Muscle of leg (tissue), 11 donors: ENCODE data around the gene FLT3LG. TPM values are rescaled to one million over a fixed set of nuclear protein-coding genes. Genes with fewer than 3 reads are reported as not detected.
"Not testable (repeated sequence)": the region's sequence is repeated elsewhere in the genome, so short reads cannot be mapped to it uniquely, and the experiment has no call there.

Experiments used
- DNase-seq: peaks from one replicate; pipeline ENCODE4 v3.0.0; 2013
- H3K27ac ChIP-seq: one replicate; pipeline ENCODE4 v1.5.1; 2013; ENCODE audit warnings: mild to moderate bottlenecking, low read length, control low read depth
- H3K27me3 ChIP-seq: one replicate; pipeline ENCODE4 v1.6.1; 2013; ENCODE audit warnings: low read length; ENCODE audit not compliant: control insufficient read depth, insufficient read depth
- H3K36me3 ChIP-seq: one replicate; pipeline ENCODE4 v1.6.1; 2013; ENCODE audit warnings: low read length; ENCODE audit not compliant: control insufficient read depth, insufficient read depth
- H3K4me1 ChIP-seq: one replicate; pipeline ENCODE4 v1.6.1; 2013; ENCODE audit warnings: low read length; ENCODE audit not compliant: control insufficient read depth, insufficient read depth
- H3K4me3 ChIP-seq: one replicate; pipeline ENCODE4 v1.5.1; 2013; ENCODE audit warnings: low read length, control low read depth
- H3K9me3 ChIP-seq: replicated peaks from 2 replicates; pipeline ENCODE4 v1.6.1; 2013; ENCODE audit warnings: low read depth, low read length; ENCODE audit not compliant: control insufficient read depth
- WGBS: methylation state at CpG from one replicate; pipeline ENCODE4 v1.1.5; 2013; ENCODE audit warnings: missing lambda C conversion rate; ENCODE audit not compliant: insufficient coverage; 5-methylcytosine and 5-hydroxymethylcytosine counted together
- polyA plus RNA-seq, 8 donors: library from polyadenylated mRNA; unstranded; fragments of 120-200 nt; gene quantifications; one replicate each; pipeline versions ENCODE4 v1.2.1 to v1.2.3, GENCODE V29; 2013; ENCODE audit warnings: inconsistent platforms in 1 of 8, low replicate concordance in 1 of 8; ENCODE audit not compliant: insufficient read length in 8 of 8, insufficient read depth in 1 of 8
- total RNA-seq: library from RNA; stranded (reverse); fragments of 120-200 nt; gene quantifications from one replicate; pipeline ENCODE4 v1.2.4, GENCODE V29; 2013

Gene FLT3LG
- total and polyA plus RNA-seq, 9 donors = 1.5 to 4.9 (median 3.2) TPM

DNA sequence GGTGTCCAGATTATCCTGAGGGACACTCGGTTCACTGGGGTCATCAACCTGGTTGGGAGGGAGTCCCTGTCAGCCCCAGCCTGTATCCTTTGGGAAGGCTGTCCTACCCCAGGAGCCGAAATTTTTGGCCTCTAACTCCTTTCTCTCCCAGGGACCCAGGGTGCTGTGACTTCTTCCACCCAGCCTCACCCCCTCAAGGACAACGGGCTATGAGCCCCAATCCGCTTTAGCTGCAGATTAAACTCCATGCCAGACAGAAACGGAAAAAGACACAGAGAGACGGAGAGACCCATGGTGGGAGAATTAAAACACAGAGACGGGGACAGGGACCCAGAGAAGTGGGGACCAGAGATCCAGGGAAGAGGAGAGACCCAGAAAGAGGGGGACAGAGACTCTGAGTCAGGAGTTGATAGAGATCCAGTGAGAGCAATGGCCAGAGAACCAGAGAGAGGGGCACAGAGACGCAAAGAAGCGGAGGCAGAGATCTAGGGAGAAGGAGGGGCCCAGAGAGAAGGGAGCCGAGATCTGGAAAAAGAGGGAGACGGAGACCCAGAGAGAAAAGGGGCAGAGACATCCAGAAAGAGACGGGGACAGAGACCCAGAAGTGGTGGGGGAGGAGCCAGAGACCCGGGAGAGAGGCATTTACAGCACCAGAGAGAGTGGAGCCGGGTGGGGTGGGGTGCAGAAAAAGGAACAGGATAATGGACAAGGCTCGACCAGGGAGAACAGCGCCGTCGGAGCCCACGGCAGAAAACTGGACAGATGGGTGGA is 33.4 kb upstream of the FLT3LG start:
- 22% methylated on average over 13 of the region's 19 CpGs for WGBS

DNA sequence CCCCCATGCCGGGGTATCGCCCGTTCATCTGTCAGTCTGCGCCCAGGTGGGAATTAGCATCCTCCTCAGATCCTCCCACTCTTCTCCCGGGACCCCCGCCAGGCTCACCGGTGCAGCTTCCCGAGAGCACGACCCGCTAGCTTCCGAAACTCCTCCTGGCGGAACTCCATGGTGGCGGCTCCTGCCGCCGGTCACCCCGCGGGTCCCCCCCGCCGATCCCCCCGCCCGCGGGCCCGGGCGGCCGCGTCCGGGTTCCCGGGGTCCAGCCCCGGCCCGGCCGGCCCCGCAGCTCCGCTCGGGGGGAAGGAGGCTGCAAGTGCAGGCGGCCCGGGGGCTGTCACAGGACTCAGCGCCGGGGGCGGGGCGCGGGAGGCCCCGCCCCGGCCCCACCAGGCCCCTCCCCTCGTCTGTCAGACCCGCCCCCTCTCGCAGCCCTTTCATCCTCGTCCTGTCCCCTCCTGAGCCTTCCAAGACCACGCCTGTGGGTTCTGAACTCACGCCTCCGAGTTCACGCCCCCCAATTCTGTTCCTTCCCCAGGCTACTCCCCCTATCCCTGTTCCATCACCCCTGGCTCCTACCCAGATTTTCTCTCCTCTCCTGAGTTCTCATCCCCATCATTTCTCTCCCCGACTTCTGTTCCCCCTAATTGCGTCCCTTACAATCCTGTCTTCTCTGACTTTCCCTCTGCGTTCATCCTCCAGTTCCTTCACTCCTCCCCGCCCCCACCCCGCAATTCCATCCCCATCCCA is 32.6 kb upstream of the FLT3LG start, which contains the start of gene SLC17A7:
Gene SLC17A7 (minus strand): TSS at position 318 of the 750 bp plus-strand sequence. CDS start 148 bp downstream, at position 170.
- peak within 1 kb of the TSS; percentile 55 for H3K27ac ChIP-seq
- peaks cover 66% of the 10 kb centered on the region for H3K27me3 ChIP-seq
- DNase-seq = peak; percentile 74
- H3K9me3 ChIP-seq = no peaks in the 10 kb centered on the region
- peak within 1 kb of the TSS; percentile 72 for H3K4me3 ChIP-seq
- H3K36me3 ChIP-seq = peaks cover 6% of the 10 kb centered on the region
- peaks cover 25% of the 10 kb centered on the region for H3K4me1 ChIP-seq
- 1% methylated on average over 52 of the region's 56 CpGs for WGBS

More for the DNA sequence above, 33.4 kb upstream of the FLT3LG start:
- Histone ChIP-seq H3K9me3 (no peaks in the 10 kb centered on the region), H3K4me1 (peaks cover 27% of the 10 kb centered on the region), H3K27ac (no peak overlapping the region), H3K4me3 (no peak overlapping the region), H3K36me3 (no peaks in the 10 kb centered on the region), H3K27me3 (peaks cover 74% of the 10 kb centered on the region)
- DNase-seq = peak; percentile 20

DNA sequence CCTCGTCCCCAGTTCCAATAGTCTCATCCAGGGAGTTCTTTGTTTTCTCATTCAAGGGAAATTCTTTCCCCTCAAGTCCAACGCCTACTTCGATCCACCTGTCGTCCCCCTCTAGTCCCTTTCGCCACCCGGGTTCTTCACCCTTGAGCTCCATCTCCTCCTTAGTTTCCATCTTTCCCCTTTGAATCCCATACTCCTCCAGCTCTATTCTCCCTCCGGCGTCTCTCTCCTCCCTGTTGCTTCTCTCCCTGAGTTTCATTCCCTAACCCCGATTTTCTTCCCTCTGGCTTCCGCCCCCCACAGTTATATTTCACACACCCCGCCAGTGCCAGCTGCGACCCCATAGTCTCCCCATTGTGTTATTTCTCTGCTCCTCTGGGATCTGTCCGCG is 32.1 kb upstream of the FLT3LG start:
- DNase-seq = peak; percentile 29

DNA sequence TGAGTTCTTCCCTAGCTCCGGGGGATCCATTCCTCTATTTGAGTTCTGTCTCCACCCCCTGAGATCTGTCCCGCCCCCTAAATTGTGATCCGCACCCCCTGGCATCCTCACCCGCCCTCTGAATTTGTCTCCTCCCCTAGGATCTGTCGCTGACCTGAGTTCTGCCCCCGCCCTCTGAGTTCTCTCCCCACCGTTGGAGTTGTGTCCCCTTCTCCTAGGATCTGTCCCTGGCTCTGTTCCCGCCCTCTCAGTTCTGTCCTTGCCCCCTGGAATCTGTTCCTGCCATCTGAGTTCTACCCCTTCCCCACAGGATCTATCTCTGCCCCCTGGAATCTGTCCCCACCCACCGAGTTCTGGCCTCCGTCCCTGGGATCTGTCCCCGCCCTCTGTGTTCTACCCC is 31.7 kb upstream of the FLT3LG start:
- Histone ChIP-seq H3K4me3 (peak overlapping the region; percentile 72), H3K27me3 (peaks cover 57% of the 10 kb centered on the region), H3K9me3 (no peaks in the 10 kb centered on the region), H3K27ac (peak overlapping the region; percentile 55), H3K36me3 (peaks cover 15% of the 10 kb centered on the region), H3K4me1 (peaks cover 20% of the 10 kb centered on the region)
- DNase-seq = peak; percentile 66
- 0% methylated on average over 11 of the region's 11 CpGs for WGBS

More for the DNA sequence above, 32.1 kb upstream of the FLT3LG start:
- WGBS = 14% methylated on average over 14 of the region's 14 CpGs
- Histone ChIP-seq H3K27me3 (peaks cover 61% of the 10 kb centered on the region), H3K27ac (peak overlapping the region; percentile 55), H3K9me3 (no peaks in the 10 kb centered on the region), H3K4me3 (no peak overlapping the region), H3K36me3 (peaks cover 11% of the 10 kb centered on the region), H3K4me1 (peaks cover 20% of the 10 kb centered on the region)

DNA sequence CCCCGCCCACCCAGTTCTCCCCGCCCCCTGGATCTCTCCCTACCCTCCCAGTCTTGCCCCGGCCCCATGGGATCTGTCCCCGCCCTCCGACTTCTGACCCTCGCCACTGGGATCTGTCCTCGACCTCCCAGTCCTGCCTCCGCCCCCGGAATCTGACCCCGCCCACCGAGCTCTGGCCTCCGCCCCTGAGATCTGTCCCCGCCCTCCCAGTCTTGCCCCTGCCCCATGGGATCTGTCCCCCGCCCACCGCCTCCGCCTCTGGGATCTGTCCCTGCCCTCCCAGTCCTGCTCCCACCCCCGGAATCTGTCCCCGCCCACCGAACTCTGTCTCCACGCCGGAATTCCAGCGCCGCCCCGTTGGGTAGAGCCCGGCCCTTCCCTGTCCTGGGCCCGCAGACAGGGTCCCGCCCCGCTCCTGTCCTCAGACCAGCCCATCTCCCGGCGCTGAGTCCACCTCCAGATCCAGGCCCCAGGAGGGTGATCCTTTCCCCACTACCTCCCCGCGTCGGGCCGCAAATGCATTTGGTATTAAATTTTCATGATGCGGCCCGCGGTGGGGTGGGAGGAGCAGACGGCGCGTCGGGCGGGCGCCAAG is 31.1 kb upstream of the FLT3LG start:
- DNase-seq = peak; percentile 95
- Histone ChIP-seq H3K27me3 (peaks cover 51% of the 10 kb centered on the region), H3K27ac (peak overlapping the region; percentile 94), H3K4me3 (peak overlapping the region; percentile 72), H3K4me1 (peaks cover 25% of the 10 kb centered on the region), H3K36me3 (peaks cover 21% of the 10 kb centered on the region), H3K9me3 (no peaks in the 10 kb centered on the region)
- WGBS = 0% methylated on average over 38 of the region's 43 CpGs

DNA sequence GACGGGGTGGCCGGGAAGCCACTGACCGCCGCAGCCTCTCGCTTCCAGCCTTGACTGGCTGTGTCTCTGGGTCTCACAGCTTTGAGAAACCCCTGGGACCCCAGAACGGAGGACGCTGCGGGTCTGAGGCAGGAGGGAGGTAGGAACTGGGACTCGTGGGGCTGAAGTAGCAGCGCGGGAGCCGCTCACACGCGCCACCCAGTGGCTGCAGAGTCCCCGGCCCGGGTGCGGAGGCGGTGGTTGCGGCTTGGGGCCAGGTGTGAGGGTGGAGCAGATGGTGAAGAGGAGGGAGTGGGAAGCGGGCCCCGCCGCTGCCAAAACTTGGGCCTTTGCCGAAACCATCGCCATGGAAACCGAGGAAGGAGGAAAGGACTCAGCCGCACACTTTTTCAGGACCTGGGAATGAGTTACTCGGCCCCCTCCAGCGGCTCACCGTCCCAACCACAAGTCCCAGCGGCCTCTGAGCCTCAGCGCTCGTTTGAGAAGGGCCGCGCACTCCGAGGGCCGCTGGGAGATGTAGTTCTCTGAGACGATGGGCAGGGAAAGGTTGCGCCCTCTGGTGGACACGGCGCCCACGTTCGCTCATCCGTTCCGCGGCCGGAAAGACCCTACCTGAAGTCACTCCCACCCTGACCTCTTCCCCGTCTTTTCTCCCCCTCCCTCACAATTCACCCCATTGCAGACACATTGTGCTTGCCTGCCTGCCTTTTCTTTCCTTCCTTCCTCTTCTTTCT is 30.5 kb upstream of the FLT3LG start:
- Histone ChIP-seq H3K27me3 (peaks cover 45% of the 10 kb centered on the region), H3K4me3 (peak overlapping the region; percentile 72), H3K36me3 (peaks cover 27% of the 10 kb centered on the region), H3K27ac (peak overlapping the region; percentile 94), H3K4me1 (peaks cover 32% of the 10 kb centered on the region), H3K9me3 (no peaks in the 10 kb centered on the region)
- WGBS = under 1% methylated on average over 32 of the region's 47 CpGs
- peak; percentile 99 for DNase-seq

DNA sequence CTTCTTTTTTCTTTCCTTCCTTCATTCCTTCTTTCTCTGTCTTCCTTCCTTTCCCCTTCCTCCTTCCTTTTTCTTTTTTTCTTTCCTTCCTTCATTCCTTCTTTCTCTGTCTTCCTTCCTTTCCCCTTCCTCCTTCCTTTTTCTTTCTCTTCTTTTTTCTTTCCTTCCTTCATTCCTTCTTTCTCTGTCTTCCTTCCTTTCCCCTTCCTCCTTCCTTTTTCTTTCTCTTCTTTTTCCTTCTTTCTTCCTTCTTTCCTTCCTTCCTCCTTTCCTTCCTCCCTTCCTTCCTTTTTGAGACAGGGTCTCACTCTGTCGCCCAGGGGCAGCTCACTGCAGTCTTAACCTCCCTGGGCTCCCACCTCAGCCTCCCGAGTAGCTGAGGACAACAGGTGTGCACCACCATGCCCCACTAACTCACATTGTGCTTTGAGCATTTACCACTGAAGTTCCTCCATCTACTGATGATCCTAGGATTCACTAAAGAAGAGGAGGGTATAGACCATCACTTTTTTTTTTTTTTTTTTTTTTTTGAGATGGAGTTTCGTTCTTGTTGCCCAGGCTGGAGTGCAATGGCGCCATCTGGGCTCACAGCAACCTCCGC is 29.8 kb upstream of the FLT3LG start:
- not testable (repeated sequence) for H3K9me3 ChIP-seq, H3K4me3 ChIP-seq
- Histone ChIP-seq H3K36me3 (peaks cover 33% of the 10 kb centered on the region), H3K27me3 (peaks cover 38% of the 10 kb centered on the region), H3K27ac (peak overlapping the region; percentile 20), H3K4me1 (peaks cover 34% of the 10 kb centered on the region)
- peak; percentile 15 for DNase-seq
- WGBS = no CpG with 5 or more reads among the region's 5 CpGs

DNA sequence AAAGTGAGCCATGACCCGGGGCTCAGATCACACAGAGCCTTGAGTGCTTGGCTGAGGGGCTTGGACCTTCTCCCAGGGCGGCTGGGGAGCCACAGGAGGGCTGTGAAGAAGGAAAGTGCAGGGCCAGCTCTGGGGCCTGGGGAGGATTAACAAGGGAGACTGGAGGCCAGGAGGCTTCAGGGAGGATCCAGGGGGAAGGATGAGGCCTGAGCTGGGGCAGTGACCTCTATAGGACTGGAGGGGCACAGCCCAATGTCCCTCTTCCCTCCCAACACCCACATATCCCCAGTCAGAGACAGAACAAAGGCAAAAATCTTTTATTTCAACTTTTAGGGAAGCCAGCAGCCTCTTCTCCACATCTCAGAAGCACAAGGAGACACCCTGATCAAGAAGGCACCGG is 28.0 kb upstream of the FLT3LG start:
- peaks cover 20% of the 10 kb centered on the region for H3K27me3 ChIP-seq
- peaks cover 45% of the 10 kb centered on the region for H3K36me3 ChIP-seq
- H3K4me1 ChIP-seq = peaks cover 35% of the 10 kb centered on the region
- 71% methylated on average over 2 of the region's 3 CpGs for WGBS
- no peak overlapping the region for H3K27ac ChIP-seq
- H3K4me3 ChIP-seq = no peak overlapping the region
- H3K9me3 ChIP-seq = no peaks in the 10 kb centered on the region
- no peak for DNase-seq
